Activated CD8-positive, alpha-beta memory T cell treated with anti-CD3 and anti-CD28 coated beads, Interleukin-2, amount 10 ng/mL, durations not matched to agents 7 days and 5 days (primary cell): ENCODE measurements around the gene PLXNA3. TPM values are rescaled to one million over a fixed set of nuclear protein-coding genes. Genes with fewer than 3 reads are reported as not detected.

Experiments used
- ATAC-seq: fragments of 150-1000 bp; cut with Tn5 transposase; one replicate; pipeline ENCODE4 v1.10.0; 2021; ENCODE audit warnings: moderate library complexity
- CTCF ChIA-PET: fragments of 350-600 bp; sonication (Branson Sonifier 250); formaldehyde crosslinking; loops from one replicate; lab custom pipeline; 2021; ENCODE audit warnings: antibody characterized with exemption; lab: Charles Lee
- DNase-seq: peaks from one replicate; pipeline ENCODE4 v3.0.0-alpha.2; 2020
- H3K27ac Mint-ChIP-seq: one replicate; pipeline ENCODE4 v1.8.0; 2021; ENCODE audit warnings: mild to moderate bottlenecking, mixed read lengths
- H3K27me3 Mint-ChIP-seq: one replicate; pipeline ENCODE4 v1.8.0; 2021; ENCODE audit warnings: mixed read lengths
- H3K36me3 Mint-ChIP-seq: one replicate; pipeline ENCODE4 v1.8.0; 2021; ENCODE audit warnings: mild to moderate bottlenecking, mixed read lengths
- H3K4me1 Mint-ChIP-seq: one replicate; pipeline ENCODE4 v1.8.0; 2021; ENCODE audit warnings: mixed read lengths
- H3K4me3 Mint-ChIP-seq: one replicate; pipeline ENCODE4 v1.8.0; 2021; ENCODE audit warnings: mild to moderate bottlenecking, moderate library complexity, mixed read lengths
- H3K9me3 Mint-ChIP-seq: one replicate; pipeline ENCODE4 v1.8.0; 2022; ENCODE audit warnings: low read depth, mixed read lengths
- total RNA-seq, 2 experiments: library from RNA; stranded (reverse); gene quantifications; one replicate each; pipeline ENCODE4 v1.2.3, GENCODE V29; 2021

Gene PLXNA3
- total RNA-seq, 2 experiments from 2014 or later: 42.3 to 48.5 TPM

DNA sequence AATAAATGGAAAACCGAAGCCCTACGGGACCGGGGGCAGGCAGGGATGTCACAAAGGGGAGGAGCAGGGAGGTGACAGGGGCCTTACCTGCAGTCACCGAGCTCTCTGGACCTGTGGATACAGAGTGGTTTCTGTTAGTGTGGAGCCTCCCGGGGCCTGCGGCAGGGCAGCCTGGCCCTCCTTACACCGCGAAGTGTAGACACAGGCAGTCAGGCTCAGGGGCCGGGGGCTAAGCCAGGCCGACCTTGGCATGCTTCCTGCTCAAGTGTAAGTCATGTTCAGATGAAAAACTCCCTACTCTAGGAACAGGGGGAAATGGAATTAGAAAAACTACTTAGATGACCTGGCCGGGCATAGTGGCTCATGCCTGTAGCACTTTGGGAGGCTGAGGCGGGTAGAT lies 53.7 kb downstream of the PLXNA3 start:
- Mint-ChIP-seq H3K4me1 (peaks cover 34% of the 10 kb centered on the region), H3K27me3 (no peaks in the 10 kb centered on the region), H3K36me3 (peaks cover 17% of the 10 kb centered on the region), H3K9me3 (no peaks in the 10 kb centered on the region), H3K4me3 (no peak overlapping the region), H3K27ac (peak overlapping the region; percentile 72)
- CTCF ChIA-PET: interaction anchor here (1.1 to 1.4 kb wide), 2 partner anchors 8 to 15 kb away, joined by 3 to 6 read pairs; no protein-coding TSS in a partner anchor
- DNase-seq: no peak
- no peak for ATAC-seq

DNA sequence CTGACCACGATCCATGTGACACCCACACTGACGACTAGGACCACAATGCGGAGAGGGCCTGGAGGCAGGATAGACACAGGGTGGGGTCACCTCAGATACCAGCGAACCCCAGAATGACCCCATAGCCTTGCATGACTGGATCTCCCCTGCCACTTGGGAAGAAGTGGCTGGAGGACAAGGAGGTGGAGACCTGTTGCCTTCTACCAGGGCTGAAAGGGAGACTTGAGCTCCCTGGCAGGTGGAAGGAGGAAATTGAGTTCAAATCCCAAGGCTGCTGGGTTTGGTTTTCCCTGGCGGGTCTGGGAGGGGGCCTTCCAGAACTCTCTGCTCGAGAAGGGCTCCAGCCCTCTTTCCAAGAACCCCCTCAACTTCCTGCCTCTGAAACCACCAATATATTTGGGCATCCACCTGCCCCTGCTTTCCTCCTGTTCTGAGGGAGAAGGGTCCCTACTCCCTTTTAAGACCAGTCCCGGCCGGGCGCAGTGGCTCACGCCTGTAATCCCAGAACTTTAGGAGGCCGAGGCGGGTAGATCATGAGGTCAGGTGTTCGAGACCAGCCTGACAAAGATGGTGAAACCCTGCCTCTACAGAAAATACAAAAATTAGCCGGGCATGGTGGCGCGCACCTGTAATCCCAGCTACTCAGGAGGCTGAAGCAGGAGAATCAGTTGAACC lies 54.9 kb downstream of the PLXNA3 start:
- no peak overlapping the region for H3K4me3 Mint-ChIP-seq
- CTCF ChIA-PET: interaction anchor here (0.9 kb wide), 1 partner anchor 111 kb away, joined by 3 read pairs; no protein-coding TSS in a partner anchor
- DNase-seq (no peak), ATAC-seq (no peak)
- peaks cover 35% of the 10 kb centered on the region for H3K4me1 Mint-ChIP-seq
- peaks cover 17% of the 10 kb centered on the region for H3K36me3 Mint-ChIP-seq
- H3K27me3 Mint-ChIP-seq: no peaks in the 10 kb centered on the region
- no peaks in the 10 kb centered on the region for H3K9me3 Mint-ChIP-seq
- no peak overlapping the region for H3K27ac Mint-ChIP-seq

DNA sequence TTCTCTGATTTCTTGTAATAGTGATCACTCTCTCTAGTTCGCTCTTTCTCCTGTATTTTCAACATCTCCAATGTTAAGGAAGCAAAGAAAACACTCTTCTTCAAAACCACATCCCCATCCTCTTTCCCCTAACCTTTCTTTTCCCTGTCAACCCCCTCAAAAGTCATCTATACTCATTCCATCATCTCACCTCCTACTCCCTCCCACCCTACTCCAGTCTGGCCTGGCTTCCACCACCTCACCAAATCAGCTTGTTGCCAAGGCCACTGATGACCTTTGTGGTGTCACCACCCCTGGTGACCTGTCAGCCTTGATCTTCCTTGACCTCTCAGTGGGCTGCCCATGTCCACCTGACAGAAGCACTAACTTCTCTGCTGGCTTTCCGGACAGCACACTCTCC lies 55.6 kb downstream of the PLXNA3 start:
- DNase-seq (no peak), ATAC-seq (no peak)
- no peak overlapping the region for H3K27ac Mint-ChIP-seq
- H3K4me3 Mint-ChIP-seq: no peak overlapping the region
- CTCF ChIA-PET: interaction anchor here (0.9 kb wide), 1 partner anchor 112 kb away, joined by 3 read pairs; no protein-coding TSS in a partner anchor
- peaks cover 35% of the 10 kb centered on the region for H3K4me1 Mint-ChIP-seq
- H3K9me3 Mint-ChIP-seq: no peaks in the 10 kb centered on the region
- peaks cover 15% of the 10 kb centered on the region for H3K36me3 Mint-ChIP-seq
- no peaks in the 10 kb centered on the region for H3K27me3 Mint-ChIP-seq

DNA sequence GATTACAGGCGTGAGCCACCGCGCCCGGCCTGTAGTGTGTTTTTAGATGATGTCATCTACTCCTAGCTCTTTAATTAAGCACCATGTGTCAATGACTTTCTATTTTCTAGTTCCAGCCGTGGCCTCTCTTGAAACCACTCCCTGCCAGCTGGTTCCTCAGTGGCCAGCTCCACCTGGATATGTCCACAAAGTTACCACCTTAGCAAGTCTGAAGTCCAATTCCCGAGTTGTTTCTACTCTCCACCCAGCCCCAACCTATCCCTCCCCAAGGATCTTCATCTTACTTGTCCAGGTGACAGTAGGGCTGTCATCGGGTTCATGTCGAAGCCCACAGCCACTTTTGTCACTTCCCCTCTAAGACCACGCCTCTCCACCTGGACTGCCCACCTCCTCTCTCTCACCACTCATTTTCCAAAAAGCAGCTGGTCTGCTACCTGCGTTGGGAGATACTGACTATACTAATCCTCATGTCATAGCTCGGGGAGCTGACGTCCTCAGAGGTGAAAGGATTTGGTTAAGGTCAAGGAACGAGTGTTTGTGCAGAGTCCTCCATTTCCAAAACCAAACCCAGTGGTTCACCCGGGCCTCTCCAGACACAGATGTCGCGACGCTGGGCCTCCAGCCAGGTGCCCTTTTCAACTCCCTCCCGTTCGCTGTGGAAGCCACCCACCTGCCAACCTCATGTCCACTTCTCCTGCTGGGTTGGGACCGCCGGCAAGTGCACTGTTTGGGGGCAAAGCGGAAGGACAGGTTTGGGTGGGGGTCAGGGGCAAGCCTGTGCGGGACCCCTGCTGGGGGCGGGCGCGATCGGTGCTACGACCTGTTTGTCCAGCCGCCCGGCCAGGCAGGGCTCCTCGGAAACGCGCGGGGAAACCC lies 57.2 kb downstream of the PLXNA3 start:
- ATAC-seq: no peak

DNA sequence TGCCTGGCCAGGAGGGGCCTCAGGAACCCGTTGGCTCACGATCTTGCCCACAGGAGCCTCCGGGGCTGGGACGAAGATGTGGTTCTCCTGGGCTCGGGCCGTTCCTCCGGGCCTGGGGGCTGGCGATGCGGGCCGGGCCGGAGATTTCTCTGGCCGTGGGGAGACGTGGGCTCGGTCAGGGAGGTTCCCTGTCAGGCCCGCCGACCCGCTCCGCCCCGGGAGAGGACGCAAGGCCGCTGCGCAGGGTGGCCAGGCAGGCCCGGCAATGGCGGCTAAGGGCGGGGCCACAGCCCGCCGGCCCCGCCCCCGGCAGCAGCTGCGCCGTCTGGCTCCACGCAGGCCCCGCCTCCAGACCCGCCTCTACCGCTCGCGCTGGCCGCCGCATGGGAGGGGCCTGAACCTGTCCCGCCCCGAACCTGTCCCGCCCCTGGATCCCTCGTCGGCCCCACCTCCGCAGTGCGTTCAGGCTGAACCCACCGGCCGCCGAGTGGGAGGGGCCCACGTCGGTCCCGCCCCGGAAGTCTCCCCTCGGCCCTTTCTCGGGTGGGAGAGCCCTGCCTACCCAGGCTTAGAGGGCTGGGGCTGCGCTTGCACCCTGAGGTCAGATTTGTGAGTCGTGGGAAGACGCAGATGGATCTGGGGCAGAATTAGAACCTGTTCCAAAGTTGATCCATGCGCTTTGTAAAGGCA lies 58.0 kb downstream of the PLXNA3 start, which contains the start of gene FAM3A:
Gene FAM3A (minus strand): TSS at position 267 of the 690 bp plus-strand sequence. CDS start 460 bp downstream, outside the sequence.
- Mint-ChIP-seq H3K4me3 (peak within 1 kb of the TSS; percentile 81), H3K27ac (peak within 1 kb of the TSS; percentile 85), H3K9me3 (no peaks in the 10 kb centered on the region), H3K27me3 (no peaks in the 10 kb centered on the region), H3K4me1 (peaks cover 26% of the 10 kb centered on the region), H3K36me3 (peaks cover 2% of the 10 kb centered on the region)
- DNase-seq (peak; percentile 95), ATAC-seq (peak; percentile 95)
- CTCF ChIA-PET: interaction anchor here (1.1 to 3.6 kb wide), 2 partner anchors 12 to 26 kb away, joined by 3 to 16 read pairs; partner anchors contain the start of gene SLC10A3

More for the DNA sequence above, 57.2 kb downstream of the PLXNA3 start:
- Mint-ChIP-seq H3K4me1 (peaks cover 28% of the 10 kb centered on the region), H3K4me3 (peak overlapping the region; percentile 80), H3K9me3 (no peaks in the 10 kb centered on the region), H3K27ac (peak overlapping the region; percentile 85), H3K27me3 (no peaks in the 10 kb centered on the region), H3K36me3 (peaks cover 4% of the 10 kb centered on the region)
- CTCF ChIA-PET: interaction anchor here (0.7 to 3.6 kb wide), 3 partner anchors 12 to 26 kb away, joined by 3 to 16 read pairs (median 3); no protein-coding TSS in a partner anchor
- peak; percentile 50 for DNase-seq

DNA sequence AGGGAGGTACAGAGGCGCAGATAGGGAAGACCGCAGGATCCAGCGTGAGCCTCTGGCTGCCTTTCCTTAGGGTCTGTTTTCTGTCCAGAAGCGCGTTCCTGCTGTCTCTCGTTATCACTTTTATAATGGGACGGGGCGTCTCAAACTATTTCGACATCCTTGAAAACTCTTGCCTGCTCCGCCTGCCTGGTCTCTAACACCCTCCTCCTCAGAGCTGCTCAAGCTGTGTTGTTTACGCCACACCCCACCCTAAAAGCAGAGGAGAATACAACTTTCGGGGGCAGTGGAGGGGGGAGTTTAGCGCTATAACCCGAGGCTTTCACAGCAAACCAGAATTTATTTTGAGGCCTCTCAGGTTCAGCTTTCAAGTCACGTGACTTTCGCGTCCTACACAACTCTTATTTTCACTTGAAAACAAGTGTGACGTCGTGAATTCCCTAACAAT lies 58.6 kb downstream of the PLXNA3 start:
- no peaks in the 10 kb centered on the region for H3K27me3 Mint-ChIP-seq
- peaks cover 22% of the 10 kb centered on the region for H3K4me1 Mint-ChIP-seq
- ATAC-seq: no peak
- no peak for DNase-seq
- peak overlapping the region; percentile 81 for H3K4me3 Mint-ChIP-seq
- peak overlapping the region; percentile 83 for H3K27ac Mint-ChIP-seq
- H3K36me3 Mint-ChIP-seq: peaks cover 2% of the 10 kb centered on the region
- CTCF ChIA-PET: interaction anchor here (1.1 to 3.6 kb wide), 2 partner anchors 11 to 27 kb away, joined by 3 to 16 read pairs; partner anchors contain the start of gene SLC10A3
- H3K9me3 Mint-ChIP-seq: no peaks in the 10 kb centered on the region

DNA sequence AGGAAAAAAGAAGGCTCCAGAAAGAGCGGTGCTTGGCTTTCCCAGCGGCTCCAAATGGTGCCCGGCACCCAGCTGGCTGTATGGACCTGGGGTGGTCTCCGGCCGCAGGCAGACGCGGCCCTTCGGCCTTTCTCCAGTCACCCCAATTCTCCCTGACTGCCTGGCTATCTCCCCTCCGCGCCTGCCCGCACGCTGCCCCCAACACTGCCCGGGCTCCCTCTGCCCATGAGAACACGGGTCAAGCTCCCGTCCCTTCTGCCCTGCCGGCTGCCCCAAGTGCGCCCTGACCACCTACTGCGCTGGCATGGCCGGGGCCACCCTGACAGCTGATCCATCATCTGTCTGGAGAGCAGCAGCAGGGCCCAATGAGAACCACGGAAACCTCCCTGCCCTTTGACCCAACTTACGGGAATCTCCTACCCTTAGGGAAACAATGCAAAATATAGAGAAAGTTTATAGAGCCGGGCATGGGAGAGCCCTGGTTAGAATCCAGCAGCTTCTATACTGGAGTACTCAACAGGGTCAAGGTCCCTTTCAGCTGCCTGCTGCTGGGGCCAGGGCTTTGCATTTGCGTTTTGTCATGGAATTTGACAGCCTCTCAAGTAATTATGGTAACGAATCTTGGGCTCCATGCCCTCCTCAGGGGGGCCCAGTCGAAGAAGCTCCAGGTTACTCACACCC lies 59.2 kb downstream of the PLXNA3 start:
- Mint-ChIP-seq H3K27me3 (no peaks in the 10 kb centered on the region), H3K9me3 (no peaks in the 10 kb centered on the region), H3K4me1 (peaks cover 19% of the 10 kb centered on the region), H3K4me3 (no peak overlapping the region), H3K36me3 (peaks cover 2% of the 10 kb centered on the region), H3K27ac (no peak overlapping the region)
- DNase-seq: no peak
- no peak for ATAC-seq
- CTCF ChIA-PET: interaction anchor here (1.1 to 3.6 kb wide), 2 partner anchors 11 to 27 kb away, joined by 3 to 16 read pairs; partner anchors contain the start of gene SLC10A3

DNA sequence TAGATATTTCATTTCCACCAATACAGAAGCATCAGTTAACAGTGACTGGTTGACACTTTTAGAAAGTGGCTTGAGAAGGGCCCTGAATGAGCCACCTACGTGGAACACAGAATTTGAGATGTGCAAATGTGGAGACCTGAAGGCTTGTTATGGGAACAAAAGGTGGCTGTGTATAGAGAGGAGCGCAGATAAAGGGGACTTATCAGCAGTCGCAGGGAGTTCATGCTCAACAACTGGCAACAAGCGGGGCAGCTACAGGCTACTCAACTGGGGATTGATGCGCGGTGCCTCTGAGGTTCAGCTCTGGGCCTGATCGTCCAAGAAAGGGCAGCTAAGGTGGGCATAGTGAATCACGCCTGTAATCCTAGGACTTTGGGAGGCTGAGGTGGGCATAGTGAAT lies 61.3 kb downstream of the PLXNA3 start:
- no peaks in the 10 kb centered on the region for H3K27me3 Mint-ChIP-seq
- no peak overlapping the region for H3K4me3 Mint-ChIP-seq
- no peaks in the 10 kb centered on the region for H3K9me3 Mint-ChIP-seq
- peaks cover 12% of the 10 kb centered on the region for H3K4me1 Mint-ChIP-seq
- CTCF ChIA-PET: interaction anchor here (0.7 to 0.9 kb wide), 2 partner anchors 8 to 613 kb away, joined by 3 read pairs; no protein-coding TSS in a partner anchor
- DNase-seq (no peak), ATAC-seq (no peak)
- H3K36me3 Mint-ChIP-seq: no peaks in the 10 kb centered on the region
- no peak overlapping the region for H3K27ac Mint-ChIP-seq

DNA sequence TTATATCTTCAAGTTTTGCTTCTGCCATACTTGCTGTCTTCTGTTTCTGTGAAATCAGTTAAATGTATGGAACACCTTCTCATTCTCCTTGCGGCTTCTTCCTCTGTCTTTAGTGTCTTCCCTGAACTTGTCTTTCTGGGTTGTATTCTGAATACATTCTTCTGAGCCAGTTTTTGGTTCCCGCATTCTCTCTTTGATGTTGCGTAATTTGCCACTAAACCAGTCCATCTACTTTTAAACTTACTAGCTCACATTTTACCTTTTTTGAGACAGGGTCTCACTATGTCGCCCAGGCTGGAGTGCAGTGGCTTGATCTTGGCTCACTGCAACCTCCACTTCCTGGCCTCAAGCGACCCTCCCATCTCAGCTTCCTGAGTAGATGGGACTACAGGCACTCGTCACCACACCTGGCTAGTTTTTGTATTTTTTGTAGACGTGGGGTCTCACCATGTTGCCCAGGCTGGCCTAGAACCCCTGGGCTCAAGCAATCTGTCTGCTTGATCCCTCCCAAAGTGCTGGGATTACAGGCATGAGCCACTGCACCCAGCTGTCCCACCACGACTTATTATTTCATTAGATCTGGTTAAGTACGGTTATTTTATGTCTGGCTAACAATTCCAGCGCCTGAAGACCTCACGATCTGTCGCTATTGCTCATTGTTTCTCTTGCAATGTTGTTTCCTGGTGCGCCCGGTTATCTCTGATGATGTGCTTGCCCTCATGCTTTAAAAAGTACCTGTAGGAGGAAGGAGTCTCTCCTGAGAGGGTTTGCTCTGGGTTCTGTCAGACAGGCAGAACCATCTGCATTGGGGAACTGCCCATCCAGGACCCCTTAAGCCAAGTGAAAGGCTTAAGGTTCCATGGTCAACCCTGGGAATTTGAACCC lies 67.8 kb downstream of the PLXNA3 start:
- Mint-ChIP-seq H3K4me3 (no peak overlapping the region), H3K36me3 (no peaks in the 10 kb centered on the region), H3K27me3 (no peaks in the 10 kb centered on the region), H3K9me3 (no peaks in the 10 kb centered on the region), H3K27ac (peak overlapping the region; percentile 46), H3K4me1 (peaks cover 19% of the 10 kb centered on the region)
- CTCF ChIA-PET: interaction anchor here (1.0 to 2.6 kb wide), 4 partner anchors 11 to 152 kb away, joined by 3 to 10 read pairs (median 4); no protein-coding TSS in a partner anchor
- ATAC-seq: no peak
- DNase-seq: no peak

DNA sequence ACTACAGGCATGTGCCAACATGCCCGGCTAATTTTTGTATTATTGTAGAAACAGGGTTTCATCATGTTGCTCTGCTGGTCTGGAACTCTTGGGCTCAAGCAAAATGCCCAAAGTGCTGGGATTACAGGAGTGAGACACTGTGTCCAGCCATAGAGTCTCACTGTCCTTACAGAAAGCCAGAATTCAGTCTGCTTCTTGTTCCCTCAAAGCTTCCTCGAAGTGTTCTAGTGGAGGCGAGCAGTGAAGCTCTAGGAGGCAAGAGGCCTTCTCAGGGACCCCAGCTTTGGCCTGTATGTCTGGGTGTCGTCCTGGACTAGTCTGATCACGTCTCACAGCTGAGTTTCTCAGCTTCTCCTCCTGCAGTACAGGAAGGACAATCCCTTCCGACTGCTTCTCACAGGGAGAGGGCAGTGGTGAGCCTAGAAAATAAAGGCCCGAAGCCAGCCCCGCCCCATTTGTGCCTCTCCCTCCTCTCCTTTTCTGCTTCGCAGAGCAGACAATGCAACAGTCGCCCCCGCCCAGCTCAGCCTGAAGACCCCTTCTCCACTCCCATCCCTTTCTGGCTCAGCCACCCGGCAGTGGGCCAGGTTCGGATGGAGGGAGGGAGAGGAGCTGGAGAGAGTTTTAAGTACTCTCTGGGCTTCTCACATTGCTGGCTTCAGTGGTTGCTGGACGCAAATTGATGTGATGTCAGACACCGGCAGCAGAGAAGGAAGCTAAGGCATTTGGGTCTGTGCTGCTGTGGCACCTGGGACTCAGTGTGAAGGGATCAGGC lies 69.0 kb downstream of the PLXNA3 start:
- DNase-seq (peak; percentile 78), ATAC-seq (peak; percentile 95)
- peak overlapping the region; percentile 66 for H3K27ac Mint-ChIP-seq
- no peak overlapping the region for H3K4me3 Mint-ChIP-seq
- no peaks in the 10 kb centered on the region for H3K36me3 Mint-ChIP-seq
- CTCF ChIA-PET: interaction anchor here (0.6 to 3.2 kb wide), 15 partner anchors 9 to 154 kb away, joined by 3 to 16 read pairs (median 4); partner anchors contain the start of genes FAM3A and SLC10A3
- no peaks in the 10 kb centered on the region for H3K27me3 Mint-ChIP-seq
- no peaks in the 10 kb centered on the region for H3K9me3 Mint-ChIP-seq
- H3K4me1 Mint-ChIP-seq: peaks cover 19% of the 10 kb centered on the region
